Panc1 (cell line): ENCODE measurements around the gene DHX8. TPM values are rescaled to one million over a fixed set of nuclear protein-coding genes. Genes with fewer than 3 reads are reported as not detected.
"Not testable (repeated sequence)": the region's sequence is repeated elsewhere in the genome, so short reads cannot be mapped to it uniquely, and the experiment has no call there.

Experiments used
- ATAC-seq: fragments of 200-7000 bp; cut with Tn5 transposase; 2 replicates; pipeline ENCODE4 v1.9.1; 2020; ENCODE audit warnings: mild to moderate bottlenecking, moderate library complexity
- BruUV-seq: library from RNA; stranded (reverse); fragments of 400-500 nt; replicated peaks from 2 replicates; lab custom pipeline; 2021; lab: Mats Ljungman, UMichigan
- CTCF ChIA-PET: fragments of 300-600 bp; sonication (Branson Sonifier 250); formaldehyde crosslinking; loops from one replicate; lab custom pipeline; 2022; ENCODE audit warnings: antibody characterized with exemption; lab: Charles Lee
- POLR2A ChIA-PET: fragments of 300-600 bp; sonication (Branson Sonifier 250); formaldehyde crosslinking; loops from one replicate; lab custom pipeline; 2022; ENCODE audit warnings: antibody characterized with exemption; lab: Charles Lee
- DNase-seq: peaks from one replicate; pipeline ENCODE4 v3.0.0-alpha.2; 2010; ENCODE audit warnings: low read depth, low spot score
- H3K27ac ChIP-seq: 2 replicates; pipeline ENCODE4 v1.5.1; 2011; ENCODE audit warnings: mild to moderate bottlenecking, low read length, inconsistent platforms
- H3K27me3 ChIP-seq: fragments of 200-500 bp; sonication (Bioruptor generic); 2 replicates; pipeline ENCODE4 v1.6.0; 2014; ENCODE audit warnings: low read length, inconsistent platforms; ENCODE audit not compliant: control insufficient read depth, insufficient read depth
- H3K36me3 ChIP-seq: fragments of 200-500 bp; sonication (Bioruptor generic); 2 replicates; pipeline ENCODE4 v1.5.1; 2014; ENCODE audit warnings: inconsistent platforms, mild to moderate bottlenecking, low read length, moderate library complexity; ENCODE audit not compliant: control insufficient read depth, insufficient read depth
- H3K4me1 ChIP-seq: 2 replicates; pipeline ENCODE4 v1.5.1; 2011; ENCODE audit warnings: inconsistent platforms, mild to moderate bottlenecking, low read length, moderate library complexity; ENCODE audit not compliant: control insufficient read depth, insufficient read depth
- H3K4me3 ChIP-seq, 2 experiments: 2 replicates each; pipeline ENCODE4 v1.5.1; 2011 to 2012; ENCODE audit warnings: low read depth in 2 of 2, low read length in 2 of 2, mild to moderate bottlenecking in 2 of 2, inconsistent platforms in 1 of 2, moderate library complexity in 1 of 2
- H3K9me3 ChIP-seq: fragments of 200-500 bp; sonication (Bioruptor generic); 2 replicates; pipeline ENCODE4 v1.5.1; 2014; ENCODE audit warnings: low read depth, mild to moderate bottlenecking, inconsistent platforms, low read length, moderate library complexity; ENCODE audit not compliant: control insufficient read depth, insufficient read depth
- POLR2AphosphoS5 ChIP-seq: IDR thresholded peaks from 2 replicates; pipeline ENCODE4 v1.6.1; 2012; ENCODE audit warnings: mild to moderate bottlenecking, low read depth, low read length, moderate library complexity
- SIN3A ChIP-seq: IDR thresholded peaks from 2 replicates; pipeline ENCODE4 v1.6.1; 2012; ENCODE audit warnings: low read depth, mild to moderate bottlenecking, low read length, moderate library complexity, borderline replicate concordance; ENCODE audit not compliant: insufficient read depth
- TCF7L2 ChIP-seq: IDR thresholded peaks from 2 replicates; pipeline ENCODE4 v1.6.1; 2011; ENCODE audit warnings: mild to moderate bottlenecking, low read depth, low read length, inconsistent platforms
- in situ Hi-C: cut with HindIII; loops from 2 replicates; pipeline ENCODE4 v1.10.0; 2016; ENCODE audit warnings: low sequenced_read_pairs, low pct_unique_long_range_greater_than_20kb
- intact Hi-C: fragments of 100-400 bp; cut with micrococcal nuclease; formaldehyde crosslinking; loops from one replicate; pipeline ENCODE4 v1.10.0; 2022; ENCODE audit not compliant: unreplicated experiment
- total RNA-seq: library from RNA; stranded (reverse); gene quantifications from one replicate; pipeline ENCODE4 v1.2.1, GENCODE V29; 2021; ENCODE audit not compliant: unreplicated experiment
- TF ChIP-seq, protein P1 (sequence below), 2 experiments: IDR thresholded peaks; 2 replicates each; pipeline ENCODE4 v1.6.1; 2011 to 2012; ENCODE audit warnings: low read depth in 2 of 2, control low read depth in 1 of 2, low read length in 1 of 2, mild to moderate bottlenecking in 1 of 2, moderate library complexity in 1 of 2; ENCODE audit not compliant: insufficient read depth in 1 of 2
- TF ChIP-seq, protein P2 (sequence below): fragments of 450-650 bp; IDR thresholded peaks from 2 replicates; pipeline ENCODE4 v1.5.1; 2017; ENCODE audit warnings: mild to moderate bottlenecking

DHX8 gene
- total RNA-seq, 1 experiment from 2014 or later: 45.6 TPM

DNA sequence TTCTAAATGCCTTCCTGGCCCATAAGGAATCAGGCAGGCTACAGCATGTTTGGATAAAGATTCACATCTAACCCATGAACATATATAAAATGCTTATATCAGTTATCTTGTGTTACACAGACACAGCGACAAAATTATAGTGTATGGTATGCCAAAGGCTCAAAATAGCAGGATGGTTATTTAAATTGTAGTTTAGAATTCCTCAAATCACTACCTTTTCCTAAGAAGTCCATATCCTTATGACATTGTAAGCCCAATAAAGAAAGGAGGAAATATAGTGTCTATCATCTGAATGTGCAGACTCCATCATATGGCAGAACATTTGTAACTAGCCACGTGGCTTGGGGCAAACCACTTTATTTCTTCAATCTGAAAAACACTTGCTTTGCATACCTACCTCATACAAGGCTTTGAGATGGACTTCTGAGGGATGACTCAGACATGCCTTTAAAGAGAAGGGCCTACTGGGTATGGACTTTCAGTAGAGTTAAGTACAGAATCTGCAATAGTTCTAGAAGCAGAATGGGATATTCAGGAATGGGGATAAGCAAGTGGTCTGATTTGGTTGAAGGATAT lies 12.1 kb upstream of the DHX8 start:
- no TSS peak for BruUV-seq
- no peaks in the 10 kb centered on the region for H3K36me3 ChIP-seq
- H3K27me3 ChIP-seq: no peaks in the 10 kb centered on the region
- in situ Hi-C loops (no loop called here), intact Hi-C loops (no loop called here)
- TF ChIP-seq TCF7L2 (no peak), SIN3A (no peak), POLR2AphosphoS5 (no peak)
- TF ChIP-seq, protein P1, sequence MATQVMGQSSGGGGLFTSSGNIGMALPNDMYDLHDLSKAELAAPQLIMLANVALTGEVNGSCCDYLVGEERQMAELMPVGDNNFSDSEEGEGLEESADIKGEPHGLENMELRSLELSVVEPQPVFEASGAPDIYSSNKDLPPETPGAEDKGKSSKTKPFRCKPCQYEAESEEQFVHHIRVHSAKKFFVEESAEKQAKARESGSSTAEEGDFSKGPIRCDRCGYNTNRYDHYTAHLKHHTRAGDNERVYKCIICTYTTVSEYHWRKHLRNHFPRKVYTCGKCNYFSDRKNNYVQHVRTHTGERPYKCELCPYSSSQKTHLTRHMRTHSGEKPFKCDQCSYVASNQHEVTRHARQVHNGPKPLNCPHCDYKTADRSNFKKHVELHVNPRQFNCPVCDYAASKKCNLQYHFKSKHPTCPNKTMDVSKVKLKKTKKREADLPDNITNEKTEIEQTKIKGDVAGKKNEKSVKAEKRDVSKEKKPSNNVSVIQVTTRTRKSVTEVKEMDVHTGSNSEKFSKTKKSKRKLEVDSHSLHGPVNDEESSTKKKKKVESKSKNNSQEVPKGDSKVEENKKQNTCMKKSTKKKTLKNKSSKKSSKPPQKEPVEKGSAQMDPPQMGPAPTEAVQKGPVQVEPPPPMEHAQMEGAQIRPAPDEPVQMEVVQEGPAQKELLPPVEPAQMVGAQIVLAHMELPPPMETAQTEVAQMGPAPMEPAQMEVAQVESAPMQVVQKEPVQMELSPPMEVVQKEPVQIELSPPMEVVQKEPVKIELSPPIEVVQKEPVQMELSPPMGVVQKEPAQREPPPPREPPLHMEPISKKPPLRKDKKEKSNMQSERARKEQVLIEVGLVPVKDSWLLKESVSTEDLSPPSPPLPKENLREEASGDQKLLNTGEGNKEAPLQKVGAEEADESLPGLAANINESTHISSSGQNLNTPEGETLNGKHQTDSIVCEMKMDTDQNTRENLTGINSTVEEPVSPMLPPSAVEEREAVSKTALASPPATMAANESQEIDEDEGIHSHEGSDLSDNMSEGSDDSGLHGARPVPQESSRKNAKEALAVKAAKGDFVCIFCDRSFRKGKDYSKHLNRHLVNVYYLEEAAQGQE (IDR thresholded peaks at IDR 0.05; ENCODE audit: insufficient read depth in 1 of 2, low read depth in 2 of 2, low read length in 1 of 2): no peak
- TF ChIP-seq, protein P2, sequence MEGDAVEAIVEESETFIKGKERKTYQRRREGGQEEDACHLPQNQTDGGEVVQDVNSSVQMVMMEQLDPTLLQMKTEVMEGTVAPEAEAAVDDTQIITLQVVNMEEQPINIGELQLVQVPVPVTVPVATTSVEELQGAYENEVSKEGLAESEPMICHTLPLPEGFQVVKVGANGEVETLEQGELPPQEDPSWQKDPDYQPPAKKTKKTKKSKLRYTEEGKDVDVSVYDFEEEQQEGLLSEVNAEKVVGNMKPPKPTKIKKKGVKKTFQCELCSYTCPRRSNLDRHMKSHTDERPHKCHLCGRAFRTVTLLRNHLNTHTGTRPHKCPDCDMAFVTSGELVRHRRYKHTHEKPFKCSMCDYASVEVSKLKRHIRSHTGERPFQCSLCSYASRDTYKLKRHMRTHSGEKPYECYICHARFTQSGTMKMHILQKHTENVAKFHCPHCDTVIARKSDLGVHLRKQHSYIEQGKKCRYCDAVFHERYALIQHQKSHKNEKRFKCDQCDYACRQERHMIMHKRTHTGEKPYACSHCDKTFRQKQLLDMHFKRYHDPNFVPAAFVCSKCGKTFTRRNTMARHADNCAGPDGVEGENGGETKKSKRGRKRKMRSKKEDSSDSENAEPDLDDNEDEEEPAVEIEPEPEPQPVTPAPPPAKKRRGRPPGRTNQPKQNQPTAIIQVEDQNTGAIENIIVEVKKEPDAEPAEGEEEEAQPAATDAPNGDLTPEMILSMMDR: no peak
- no peak overlapping the region for H3K27ac ChIP-seq
- no peaks in the 10 kb centered on the region for H3K9me3 ChIP-seq
- H3K4me3 ChIP-seq: no peak overlapping the region
- no peak for DNase-seq
- ATAC-seq: no peak
- CTCF ChIA-PET: no interaction called here
- POLR2A ChIA-PET: interaction anchor here (0.6 kb wide), 1 partner anchor 14 kb away, joined by 3 read pairs; no protein-coding TSS in a partner anchor
- H3K4me1 ChIP-seq: no peaks in the 10 kb centered on the region

DNA sequence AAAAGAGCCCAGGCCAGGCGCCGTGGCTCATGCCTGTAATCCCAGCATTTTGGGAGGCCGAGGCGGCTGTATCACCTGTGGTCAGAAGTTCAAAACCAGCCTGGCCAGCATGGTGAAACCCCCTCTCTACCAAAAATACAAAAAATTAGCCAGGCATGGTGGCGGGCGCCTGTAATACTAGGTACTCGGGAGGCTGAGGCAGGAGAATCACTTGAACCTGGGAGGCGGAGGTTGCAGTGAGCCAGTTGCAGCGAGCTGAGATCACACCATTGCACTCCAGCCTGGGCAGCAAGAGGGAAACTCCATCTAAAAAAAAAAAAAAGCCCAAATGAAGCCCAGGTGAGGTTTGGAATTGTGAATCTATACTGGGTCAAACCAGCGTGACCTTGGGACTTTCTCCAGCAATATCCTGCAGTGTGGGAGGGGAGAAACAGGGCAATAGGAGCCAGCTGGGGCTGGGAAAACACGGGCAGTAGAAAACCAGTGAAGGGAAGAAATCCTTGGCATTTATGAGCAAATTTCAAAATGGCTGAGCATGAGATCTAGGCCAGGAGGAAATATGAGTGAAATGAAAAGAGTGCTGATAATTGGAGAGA lies 8.2 kb upstream of the DHX8 start:
- no peaks in the 10 kb centered on the region for H3K9me3 ChIP-seq
- no peak for DNase-seq
- H3K36me3 ChIP-seq: no peaks in the 10 kb centered on the region
- H3K4me3 ChIP-seq: no peak overlapping the region
- in situ Hi-C loops: no loop called here
- no peaks in the 10 kb centered on the region for H3K27me3 ChIP-seq
- H3K27ac ChIP-seq: no peak overlapping the region
- no peak for TF ChIP-seq POLR2AphosphoS5
- no TSS peak for BruUV-seq
- ATAC-seq: no peak
- no peaks in the 10 kb centered on the region for H3K4me1 ChIP-seq
- CTCF ChIA-PET: no interaction called here
- intact Hi-C loops: no loop called here
- POLR2A ChIA-PET: no interaction called here

DNA sequence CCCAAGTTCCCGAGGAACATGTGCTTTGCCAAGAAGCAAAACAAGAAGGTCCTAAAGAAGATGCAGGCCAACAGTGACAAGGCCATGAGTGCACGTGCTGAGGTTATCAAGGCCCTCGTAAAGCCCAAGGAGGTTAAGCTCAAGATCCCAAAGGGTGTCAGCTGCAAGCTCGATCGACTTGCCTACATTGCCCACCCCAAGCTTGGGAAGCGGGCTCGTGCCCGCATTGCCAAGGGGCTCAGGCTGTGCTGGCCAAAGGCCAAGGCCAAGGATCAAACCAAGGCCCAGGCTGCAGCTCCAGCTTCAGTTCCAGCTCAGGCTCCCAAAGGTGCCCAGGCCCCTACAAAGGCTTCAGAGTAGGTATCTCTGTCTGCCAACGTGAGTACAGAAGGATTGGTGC lies 7.5 kb upstream of the DHX8 start:
- BruUV-seq, POLR2A ChIA-PET, H3K36me3 ChIP-seq, CTCF ChIA-PET, H3K27ac ChIP-seq, ATAC-seq, DNase-seq, in situ Hi-C loops, H3K27me3 ChIP-seq, H3K4me3 ChIP-seq, H3K9me3 ChIP-seq, H3K4me1 ChIP-seq, intact Hi-C loops: not testable (repeated sequence)
